Endothelial cell of umbilical vein (primary cell): Measurements from ENCODE around the gene ZWINT.
A peak's percentile ranks its signal among the peaks of the same experiment; 100 is the strongest.

Source experiments
- CTCF ChIP-seq, 2 donors: IDR thresholded peaks; 1 replicate in 1 of 2; 2 replicates in 1 of 2; pipeline ENCODE4 v1.5.1; 2011; ENCODE audit warnings: low read length in 2 of 2, mild to moderate bottlenecking in 2 of 2, moderate library complexity in 2 of 2, control low read depth in 1 of 2, inconsistent platforms in 1 of 2, low read depth in 1 of 2; ENCODE audit not compliant: insufficient read depth in 1 of 2; ENCODE audit errors: extremely low read depth in 1 of 2
- EZH2 ChIP-seq: IDR thresholded peaks from 2 replicates; pipeline ENCODE4 v1.6.1; 2012; ENCODE audit warnings: borderline replicate concordance, low read depth, mild to moderate bottlenecking, moderate library complexity, low read length, inconsistent platforms; ENCODE audit not compliant: severe bottlenecking
- POLR2A ChIP-seq: IDR thresholded peaks from 2 replicates; pipeline ENCODE4 v1.6.1; 2012; ENCODE audit warnings: low read depth, mild to moderate bottlenecking, control low read depth, low read length

GRCh38 chr10:56360967-56361612 is at the start of gene ZWINT:
- TF ChIP-seq POLR2A (peak; percentile 70), EZH2 (no peak), CTCF (IDR thresholded peaks at IDR 0.05; ENCODE audit: extremely low read depth in 1 of 2, insufficient read depth in 1 of 2, low read depth in 1 of 2, low read length in 2 of 2) (no peak)
